ENCODE results near the gene ANTXR2.
"Not testable (repeated sequence)": the region's sequence is repeated elsewhere in the genome, so short reads cannot be mapped to it uniquely, and the experiment has no call there.

Gene ANTXR2

GRCh38 chr4:79993476-79993875 is 79.6 kb downstream of the ANTXR2 start:
- Histone ChIP-seq H3K9me2 (replicated peaks; ENCODE audit: insufficient read depth, low read length) (no peaks in the 10 kb centered on the region), H3K36me3 (replicated peaks; ENCODE audit: insufficient read depth, low read length) (no peaks in the 10 kb centered on the region), H3K27me3 (replicated peaks; ENCODE audit: insufficient read depth, low read length) (no peaks in the 10 kb centered on the region), H3F3A (ENCODE audit: insufficient read depth, low read length) (no peaks in the 10 kb centered on the region), H3K4me2 (ENCODE audit: low read depth, low read length) (no peak overlapping the region), H2AFZ (ENCODE audit: low read length) (no peak overlapping the region), H3K9me3 (replicated peaks; ENCODE audit: insufficient read depth, low read length) (no peaks in the 10 kb centered on the region), H3K27ac (ENCODE audit: low read length) (no peak overlapping the region), H3K9ac (ENCODE audit: low read length) (no peak overlapping the region), H4K20me1 (ENCODE audit: insufficient read depth, low read length) (no peaks in the 10 kb centered on the region), H3K79me2 (ENCODE audit: low read length) (no peaks in the 10 kb centered on the region), H3K4me1 (ENCODE audit: low read length) (no peaks in the 10 kb centered on the region), H3K4me3 (ENCODE audit: low read length) (no peak overlapping the region)
- no peak for DNase-seq
- TF ChIP-seq CTCF (IDR thresholded peaks at IDR 0.05; ENCODE audit: low read length) (no peak), EZH2phosphoT487 (IDR thresholded peaks at IDR 0.05; ENCODE audit: low read length) (no peak), EZH2 (optimal IDR thresholded peaks at IDR 0.05; ENCODE audit: low read depth, low read length) (no peak)

- no peaks in the 10 kb centered on the region for H3K79me2 ChIP-seq (ENCODE audit: low read length)
- no peak overlapping the region for H2AFZ ChIP-seq (ENCODE audit: low read length)
- no peak overlapping the region for H3K9ac ChIP-seq (ENCODE audit: low read length)
- no peaks in the 10 kb centered on the region for H3K27me3 ChIP-seq (replicated peaks; ENCODE audit: insufficient read depth, low read length)
- H3K9me3 ChIP-seq (replicated peaks; ENCODE audit: insufficient read depth, low read length), result no peaks in the 10 kb centered on the region
- H3K36me3 ChIP-seq (replicated peaks; ENCODE audit: insufficient read depth, low read length), result no peaks in the 10 kb centered on the region
- no peak overlapping the region for H3K4me2 ChIP-seq (ENCODE audit: low read depth, low read length)
- no peak for TF ChIP-seq EZH2 (optimal IDR thresholded peaks at IDR 0.05; ENCODE audit: low read depth, low read length)
- no peak for TF ChIP-seq EZH2phosphoT487 (IDR thresholded peaks at IDR 0.05; ENCODE audit: low read length)
- TF ChIP-seq CTCF (IDR thresholded peaks at IDR 0.05; ENCODE audit: low read length), result no peak
- H4K20me1 ChIP-seq (ENCODE audit: insufficient read depth, low read length), result no peaks in the 10 kb centered on the region
- H3F3A ChIP-seq (ENCODE audit: insufficient read depth, low read length), result no peaks in the 10 kb centered on the region
- no peaks in the 10 kb centered on the region for H3K9me2 ChIP-seq (replicated peaks; ENCODE audit: insufficient read depth, low read length)
- no peaks in the 10 kb centered on the region for H3K4me1 ChIP-seq (ENCODE audit: low read length)
- no peak overlapping the region for H3K27ac ChIP-seq (ENCODE audit: low read length)
- no peak overlapping the region for H3K4me3 ChIP-seq (ENCODE audit: low read length)
- DNase-seq, result no peak
These were observed 81.4 kb downstream of the ANTXR2 start for GRCh38 chr4:79991601-79992000.

DNA sequence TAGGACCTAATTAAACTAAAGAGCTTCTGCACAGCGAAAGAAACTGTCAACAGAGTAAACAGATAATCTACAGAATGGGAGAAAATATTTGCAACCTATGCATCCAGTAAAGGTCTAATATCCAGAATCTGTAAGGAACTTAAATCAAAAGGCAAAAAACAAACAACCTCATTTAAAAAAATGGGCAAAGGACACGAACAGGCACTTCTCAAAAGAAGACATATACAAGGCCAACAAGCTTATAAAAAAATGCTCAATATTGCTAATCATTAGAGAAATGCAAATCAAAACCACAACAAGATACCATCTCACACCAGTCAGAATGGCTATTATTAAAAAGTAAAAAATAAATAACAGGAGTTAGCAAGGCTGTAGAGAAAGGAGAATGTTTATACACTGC is 81.9 kb downstream of the ANTXR2 start:
- H3K9me2 ChIP-seq (replicated peaks; ENCODE audit: insufficient read depth, low read length); H3K36me3 ChIP-seq (replicated peaks; ENCODE audit: insufficient read depth, low read length); H3K4me2 ChIP-seq (ENCODE audit: low read depth, low read length); H4K20me1 ChIP-seq (ENCODE audit: insufficient read depth, low read length); H3K27ac ChIP-seq (ENCODE audit: low read length); H3K4me1 ChIP-seq (ENCODE audit: low read length); H3K4me3 ChIP-seq (ENCODE audit: low read length); H3K27me3 ChIP-seq (replicated peaks; ENCODE audit: insufficient read depth, low read length); H3F3A ChIP-seq (ENCODE audit: insufficient read depth, low read length); H2AFZ ChIP-seq (ENCODE audit: low read length); DNase-seq; H3K9me3 ChIP-seq (replicated peaks; ENCODE audit: insufficient read depth, low read length); H3K9ac ChIP-seq (ENCODE audit: low read length); H3K79me2 ChIP-seq (ENCODE audit: low read length): not testable (repeated sequence)

GRCh38 chr4:79987401-79987800 is 85.6 kb downstream of the ANTXR2 start:
- Histone ChIP-seq H3K4me1 (ENCODE audit: low read length) (no peaks in the 10 kb centered on the region), H2AFZ (ENCODE audit: low read length) (no peak overlapping the region), H3K4me3 (ENCODE audit: low read length) (no peak overlapping the region), H3K79me2 (ENCODE audit: low read length) (no peaks in the 10 kb centered on the region), H3K27ac (ENCODE audit: low read length) (no peak overlapping the region), H3K9me2 (replicated peaks; ENCODE audit: insufficient read depth, low read length) (no peaks in the 10 kb centered on the region), H4K20me1 (ENCODE audit: insufficient read depth, low read length) (no peaks in the 10 kb centered on the region), H3K4me2 (ENCODE audit: low read depth, low read length) (no peak overlapping the region), H3K36me3 (replicated peaks; ENCODE audit: insufficient read depth, low read length) (no peaks in the 10 kb centered on the region), H3K9me3 (replicated peaks; ENCODE audit: insufficient read depth, low read length) (no peaks in the 10 kb centered on the region), H3F3A (ENCODE audit: insufficient read depth, low read length) (no peaks in the 10 kb centered on the region), H3K9ac (ENCODE audit: low read length) (no peak overlapping the region), H3K27me3 (replicated peaks; ENCODE audit: insufficient read depth, low read length) (no peaks in the 10 kb centered on the region)
- DNase-seq, result no peak
- TF ChIP-seq EZH2phosphoT487 (IDR thresholded peaks at IDR 0.05; ENCODE audit: low read length) (no peak), EZH2 (optimal IDR thresholded peaks at IDR 0.05; ENCODE audit: low read depth, low read length) (no peak), CTCF (IDR thresholded peaks at IDR 0.05; ENCODE audit: low read length) (no peak)

All from MM.1S (cell line).